Endothelial cell of umbilical vein (primary cell): ENCODE results near the gene RALGPS1. TPM values are rescaled to one million over a fixed set of nuclear protein-coding genes. Genes with fewer than 3 reads are reported as not detected.

Source experiments
- BruUV-seq: library from RNA; stranded (reverse); fragments of 400-500 nt; replicated peaks from 2 replicates; lab custom pipeline; 2021; lab: Mats Ljungman, UMichigan
- CTCF ChIA-PET: fragments of 300-600, 350-600 bp; sonication (Branson Sonifier 250); formaldehyde crosslinking; loops from one replicate; lab custom pipeline; 2021; ENCODE audit warnings: antibody characterized with exemption, inconsistent platforms; lab: Charles Lee
- POLR2A ChIA-PET: fragments of 300-600, 350-600 bp; sonication (Branson Sonifier 250); formaldehyde crosslinking; loops from one replicate; lab custom pipeline; 2021; ENCODE audit warnings: antibody characterized with exemption, inconsistent platforms; lab: Charles Lee
- DNase-seq: peaks from one replicate; pipeline ENCODE4 v3.0.0-alpha.2; 2011; ENCODE audit warnings: low read depth, low spot score
- FAIRE-seq: peaks from 2 replicates; lab custom pipeline; 2011; peaks lifted over from hg19 to GRCh38; lab: Jason Lieb, UNC
- H2AFZ ChIP-seq: 2 replicates; pipeline ENCODE4 v1.6.0; 2012; ENCODE audit warnings: low read depth, low read length, control low read depth, inconsistent platforms
- H3K27ac ChIP-seq: 2 replicates; pipeline ENCODE4 v1.5.1; 2011; ENCODE audit warnings: low read depth, mild to moderate bottlenecking, control low read depth, low read length, moderate library complexity; ENCODE audit not compliant: insufficient read depth
- H3K27me3 ChIP-seq, 2 experiments: 2 replicates each; pipeline versions ENCODE4 v1.6.0 to v1.6.1; 2011; ENCODE audit warnings: low read length in 2 of 2, mixed read lengths in 1 of 2; ENCODE audit not compliant: control insufficient read depth in 2 of 2, insufficient read depth in 2 of 2
- H3K36me3 ChIP-seq, 2 experiments: 2 replicates in 1 of 2; 3 replicates in 1 of 2; pipeline ENCODE4 v1.5.1; 2011; ENCODE audit warnings: low read length in 2 of 2, mild to moderate bottlenecking in 1 of 2, moderate library complexity in 1 of 2; ENCODE audit not compliant: control insufficient read depth in 2 of 2, insufficient read depth in 2 of 2; ENCODE audit errors: extremely low read depth in 1 of 2
- H3K4me1 ChIP-seq: 3 replicates; pipeline ENCODE4 v1.5.1; 2011; ENCODE audit warnings: mild to moderate bottlenecking, low read length; ENCODE audit not compliant: control insufficient read depth, insufficient read depth; ENCODE audit errors: extremely low read depth
- H3K4me2 ChIP-seq: 2 replicates; pipeline ENCODE4 v1.6.1; 2011; ENCODE audit warnings: low read length, control low read depth, mixed read lengths; ENCODE audit not compliant: insufficient read depth
- H3K4me3 ChIP-seq, 3 experiments: fragments of 200-600 bp in 1 of 3; sonication (generic), shearing (Covaris generic) in 1 of 3; replicated peaks in 1 of 3; 2 replicates each; pipeline ENCODE4 v1.5.1; 2011 to 2016; ENCODE audit warnings: control low read depth in 3 of 3, low read length in 3 of 3, mild to moderate bottlenecking in 2 of 3, inconsistent platforms in 1 of 3, low read depth in 1 of 3, moderate library complexity in 1 of 3; ENCODE audit not compliant: insufficient read depth in 1 of 3
- H3K79me2 ChIP-seq: 2 replicates; pipeline ENCODE4 v1.6.0; 2012; ENCODE audit warnings: low read length, inconsistent platforms; ENCODE audit not compliant: control insufficient read depth, insufficient read depth
- H3K9ac ChIP-seq: replicated peaks from 2 replicates; pipeline ENCODE3; 2011; ENCODE audit warnings: low read length, control low read depth; ENCODE audit not compliant: insufficient read depth; ENCODE audit errors: extremely low read depth
- H3K9me1 ChIP-seq: replicated peaks from 3 replicates; pipeline ENCODE4 v1.6.0; 2011; ENCODE audit warnings: mild to moderate bottlenecking, low read length; ENCODE audit not compliant: control insufficient read depth, insufficient read depth; ENCODE audit errors: extremely low read depth
- H3K9me3 ChIP-seq: replicated peaks from 2 replicates; pipeline ENCODE4 v1.5.1; 2012; ENCODE audit warnings: low read length, inconsistent platforms; ENCODE audit not compliant: control insufficient read depth, insufficient read depth
- H4K20me1 ChIP-seq: replicated peaks from 2 replicates; pipeline ENCODE3; 2011; ENCODE audit warnings: mild to moderate bottlenecking, low read length; ENCODE audit not compliant: control insufficient read depth, insufficient read depth; ENCODE audit errors: extremely low read depth
- CTCF ChIP-seq, 2 donors: IDR thresholded peaks; 1 replicate in 1 of 2; 2 replicates in 1 of 2; pipeline ENCODE4 v1.5.1; 2011; ENCODE audit warnings: low read length in 2 of 2, mild to moderate bottlenecking in 2 of 2, moderate library complexity in 2 of 2, control low read depth in 1 of 2, inconsistent platforms in 1 of 2, low read depth in 1 of 2; ENCODE audit not compliant: insufficient read depth in 1 of 2; ENCODE audit errors: extremely low read depth in 1 of 2
- EZH2 ChIP-seq: IDR thresholded peaks from 2 replicates; pipeline ENCODE4 v1.6.1; 2012; ENCODE audit warnings: borderline replicate concordance, low read depth, mild to moderate bottlenecking, moderate library complexity, low read length, inconsistent platforms; ENCODE audit not compliant: severe bottlenecking
- FOS ChIP-seq: IDR thresholded peaks from 2 replicates; pipeline ENCODE4 v1.6.1; 2011; ENCODE audit warnings: mild to moderate bottlenecking, low read length, moderate library complexity, borderline replicate concordance; ENCODE audit not compliant: insufficient read depth
- GATA2 ChIP-seq: IDR thresholded peaks from 2 replicates; pipeline ENCODE4 v1.7.0; 2011; ENCODE audit warnings: low read depth, mild to moderate bottlenecking, moderate library complexity, mixed read lengths, low read length; ENCODE audit not compliant: insufficient read length, insufficient read depth
- JUN ChIP-seq: IDR thresholded peaks from 2 replicates; pipeline ENCODE4 v1.6.1; 2011; ENCODE audit warnings: borderline replicate concordance, low read depth; ENCODE audit not compliant: insufficient read length, insufficient read depth
- MYC ChIP-seq: IDR thresholded peaks from one replicate; pipeline ENCODE4 v1.6.1; 2011; ENCODE audit warnings: mild to moderate bottlenecking, low read depth, low read length
- POLR2A ChIP-seq: IDR thresholded peaks from 2 replicates; pipeline ENCODE4 v1.6.1; 2012; ENCODE audit warnings: low read depth, mild to moderate bottlenecking, control low read depth, low read length
- POLR2AphosphoS5 ChIP-seq: IDR thresholded peaks from 2 replicates; pipeline ENCODE4 v1.6.1; 2012; ENCODE audit warnings: low read depth, mild to moderate bottlenecking, control low read depth, low read length, moderate library complexity; ENCODE audit not compliant: insufficient read depth
- dilution Hi-C: fragments of 300-500 bp; cut with MboI; formaldehyde crosslinking; loops from one replicate; pipeline ENCODE4 v1.15.0; 2019; ENCODE audit warnings: low sequenced_read_pairs; ENCODE audit not compliant: extremely low pct_ligation_motif_present
- intact Hi-C: fragments of 100-400 bp; cut with micrococcal nuclease; formaldehyde crosslinking; loops from one replicate; pipeline ENCODE4 v1.10.0; 2022
- polyA plus RNA-seq, 4 experiments: library from polyadenylated mRNA; depleted of rRNA in 3 of 4; stranded (reverse) in 3 of 4; unstranded in 1 of 4; fragments of >200 nt; gene quantifications; 2 replicates each; pipeline versions ENCODE4 v1.2.1 to v1.2.3, GENCODE V29; 2011 to 2012; ENCODE audit warnings: missing spikeins in 1 of 4
- total RNA-seq: library from RNA; stranded (reverse); gene quantifications from 2 replicates; pipeline ENCODE4 v1.2.3, GENCODE V29; 2021
- TF ChIP-seq, protein P1 (sequence below): IDR thresholded peaks from 2 replicates; pipeline ENCODE4 v1.6.1; 2011; ENCODE audit not compliant: insufficient read depth, insufficient read length

RALGPS1 gene
- total and polyA plus RNA-seq, 2 donors (not counting 3 experiments of a cell fraction or from before 2014, with no cell fraction given) = 3.8 to 5.5 TPM

DNA sequence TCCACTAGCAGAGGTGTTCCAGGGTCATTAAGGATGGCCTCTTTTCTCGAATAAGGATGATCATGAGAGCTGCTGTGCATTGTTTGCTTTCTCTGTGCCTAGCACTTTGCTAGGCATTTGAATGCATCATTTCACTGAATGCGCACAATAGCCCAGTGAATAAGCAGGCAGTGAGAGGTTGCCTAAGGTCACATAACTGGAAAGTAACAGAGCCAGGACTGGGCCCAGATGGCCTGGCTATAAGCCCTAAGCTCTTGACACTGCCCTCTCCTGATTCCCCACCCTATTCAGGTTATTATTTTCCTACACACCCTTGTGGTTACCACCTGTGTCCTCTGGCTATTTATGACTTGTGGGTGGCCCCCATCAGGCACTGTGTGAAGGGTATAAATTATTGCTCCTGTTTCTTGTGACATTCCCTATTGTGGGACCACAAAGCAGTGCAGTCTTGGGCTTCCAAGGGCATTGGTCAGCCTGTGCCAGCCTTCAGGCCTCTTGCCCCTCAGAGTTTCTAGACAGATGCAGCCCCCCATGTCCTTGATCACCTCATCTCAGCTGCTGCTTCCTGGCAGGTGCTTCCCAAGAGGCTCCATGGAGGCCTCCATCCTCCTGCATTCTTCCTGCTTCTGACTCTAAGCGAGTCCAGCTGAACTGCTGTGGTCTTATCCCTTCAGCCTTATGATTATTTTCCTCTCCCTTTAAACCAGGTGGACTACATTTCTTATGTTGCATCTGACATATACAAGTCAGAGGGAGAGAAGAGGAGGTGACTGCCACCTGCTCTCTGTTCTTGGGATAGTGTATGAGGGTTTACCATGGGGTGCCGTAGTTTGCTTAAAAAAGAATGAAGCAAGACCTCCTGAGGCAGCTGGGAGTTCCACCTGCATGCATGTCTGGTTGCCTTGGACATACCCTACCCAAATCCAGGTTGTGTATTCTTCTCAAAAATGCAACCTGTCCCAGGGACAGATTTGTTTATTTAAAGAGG lies 160.3 kb downstream of the RALGPS1 start:
- no peaks in the 10 kb centered on the region for H3K9me3 ChIP-seq
- CTCF ChIA-PET = interaction anchor here (0.7 to 2.0 kb wide), 6 partner anchors 8 to 134 kb away, joined by 3 to 5 read pairs (median 4); no protein-coding TSS in a partner anchor
- no peak for FAIRE-seq
- TF ChIP-seq EZH2 (no peak), POLR2A (no peak), GATA2 (no peak), CTCF (IDR thresholded peaks at IDR 0.05; ENCODE audit: extremely low read depth in 1 of 2, insufficient read depth in 1 of 2, low read depth in 1 of 2, low read length in 2 of 2) (no peak), MYC (no peak), JUN (no peak), POLR2AphosphoS5 (no peak), FOS (no peak)
- TF ChIP-seq, protein P1, sequence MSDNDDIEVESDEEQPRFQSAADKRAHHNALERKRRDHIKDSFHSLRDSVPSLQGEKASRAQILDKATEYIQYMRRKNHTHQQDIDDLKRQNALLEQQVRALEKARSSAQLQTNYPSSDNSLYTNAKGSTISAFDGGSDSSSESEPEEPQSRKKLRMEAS = no peak
- POLR2A ChIA-PET = no interaction called here
- peak; percentile 67 for DNase-seq
- no peak overlapping the region for H3K9ac ChIP-seq
- BruUV-seq = no TSS peak
- H3K79me2 ChIP-seq = no peaks in the 10 kb centered on the region
- H3K36me3 ChIP-seq = no peaks in the 10 kb centered on the region
- peaks cover 23% of the 10 kb centered on the region for H3K4me1 ChIP-seq
- H3K4me2 ChIP-seq = no peak overlapping the region
- no peak overlapping the region for H3K27ac ChIP-seq
- no peaks in the 10 kb centered on the region for H3K9me1 ChIP-seq
- H3K4me3 ChIP-seq = no peak overlapping the region
- no peaks in the 10 kb centered on the region for H3K27me3 ChIP-seq
- H4K20me1 ChIP-seq = no peaks in the 10 kb centered on the region
- dilution Hi-C loops = no loop called here
- intact Hi-C loops = no loop called here
- H2AFZ ChIP-seq = no peak overlapping the region
